H1 (cell line): Measurements from ENCODE around the gene CACNA1C. TPM values are rescaled to one million over a fixed set of nuclear protein-coding genes. Genes with fewer than 3 reads are reported as not detected.
A peak's percentile ranks its signal among the peaks of the same experiment; 100 is the strongest.

Experiments
- CTCF ChIA-PET: fragments of 300-600 bp; sonication (Branson Sonifier 250); formaldehyde crosslinking; loops from one replicate; lab custom pipeline; 2021; ENCODE audit not compliant: partially characterized antibody; lab: Charles Lee
- POLR2A ChIA-PET: fragments of 300-600 bp; sonication (Branson Sonifier 250); formaldehyde crosslinking; loops from one replicate; lab custom pipeline; 2021; ENCODE audit warnings: inconsistent platforms; ENCODE audit not compliant: partially characterized antibody; lab: Charles Lee
- DNase-seq, 2 experiments: peaks; one replicate each; pipeline versions ENCODE4 v3.0.0 to v3.0.0-alpha.2; 2010 to 2022; ENCODE audit warnings: low spot score in 2 of 2, low read depth in 1 of 2, mixed read lengths in 1 of 2
- FAIRE-seq: peaks from 2 replicates; lab custom pipeline; 2011; peaks lifted over from hg19 to GRCh38; lab: Jason Lieb, UNC
- H2AFZ ChIP-seq: 2 replicates; pipeline ENCODE4 v1.8.1; 2012; ENCODE audit warnings: low read length, inconsistent platforms
- H2AK5ac ChIP-seq: 2 replicates; pipeline ENCODE4 v1.6.1; 2013; ENCODE audit warnings: low read depth, low read length
- H2BK120ac ChIP-seq: replicated peaks from 2 replicates; pipeline ENCODE3; 2013; ENCODE audit warnings: low read depth, low read length, inconsistent platforms
- H2BK12ac ChIP-seq: 2 replicates; pipeline ENCODE4 v1.6.1; 2013; ENCODE audit warnings: low read depth, low read length
- H2BK15ac ChIP-seq: 2 replicates; pipeline ENCODE4 v1.6.1; 2013; ENCODE audit warnings: low read length
- H2BK20ac ChIP-seq: 2 replicates; pipeline ENCODE4 v1.6.1; 2013; ENCODE audit warnings: low read length
- H2BK5ac ChIP-seq: 2 replicates; pipeline ENCODE4 v1.6.1; 2013; ENCODE audit warnings: low read depth, low read length
- H3K14ac ChIP-seq: 2 replicates; pipeline ENCODE4 v1.6.1; 2013; ENCODE audit warnings: inconsistent platforms; ENCODE audit not compliant: insufficient read length
- H3K18ac ChIP-seq: 2 replicates; pipeline ENCODE4 v1.6.1; 2013; ENCODE audit warnings: low read length; ENCODE audit errors: extremely low read depth
- H3K23ac ChIP-seq: 2 replicates; pipeline ENCODE4 v1.6.1; 2013; ENCODE audit warnings: inconsistent platforms; ENCODE audit not compliant: insufficient read length
- H3K23me2 ChIP-seq: 2 replicates; pipeline ENCODE4 v1.6.1; 2013; ENCODE audit warnings: low read depth, low read length
- H3K27ac ChIP-seq: 2 replicates; pipeline ENCODE4 v1.6.1; 2011; ENCODE audit warnings: low read depth, low read length, inconsistent platforms
- H3K27me3 ChIP-seq, 4 experiments: replicated peaks in 1 of 4; 1 replicate in 1 of 4; 2 replicates in 3 of 4; pipeline versions ENCODE4 v1.6.1 to v1.8.1; 2011 to 2013; ENCODE audit warnings: low read length in 3 of 4, mild to moderate bottlenecking in 3 of 4, inconsistent platforms in 2 of 4, mixed read lengths in 2 of 4, moderate library complexity in 1 of 4; ENCODE audit not compliant: control insufficient read depth in 3 of 4, insufficient read depth in 3 of 4; ENCODE audit errors: extremely low read depth in 1 of 4
- H3K36me3 ChIP-seq, 4 experiments: 2 replicates each; pipeline versions ENCODE4 v1.6.1 to v1.8.1; 2011 to 2013; ENCODE audit warnings: mild to moderate bottlenecking in 4 of 4, low read length in 3 of 4, moderate library complexity in 2 of 4, control low read depth in 1 of 4, inconsistent platforms in 1 of 4; ENCODE audit not compliant: insufficient read depth in 4 of 4, control insufficient read depth in 2 of 4
- H3K4ac ChIP-seq: replicated peaks from 2 replicates; pipeline ENCODE3; 2013; ENCODE audit warnings: low read length, low read depth, mixed read lengths, inconsistent platforms; ENCODE audit not compliant: insufficient read length
- H3K4me1 ChIP-seq, 4 experiments: replicated peaks in 1 of 4; 1 replicate in 1 of 4; 2 replicates in 3 of 4; pipeline versions ENCODE4 v1.6.1 to v1.8.1; 2011 to 2013; ENCODE audit warnings: low read length in 3 of 4, inconsistent platforms in 2 of 4, mixed read lengths in 1 of 4; ENCODE audit not compliant: insufficient read depth in 4 of 4, control insufficient read depth in 3 of 4
- H3K4me2 ChIP-seq, 2 experiments: 2 replicates each; pipeline versions ENCODE4 v1.6.1 to v1.8.1; 2011 to 2013; ENCODE audit warnings: low read depth in 2 of 2, low read length in 2 of 2, control low read depth in 1 of 2, inconsistent platforms in 1 of 2, mild to moderate bottlenecking in 1 of 2; ENCODE audit not compliant: insufficient read depth in 1 of 2
- H3K4me3 ChIP-seq, 4 experiments: fragments of 200-600, 300-600 bp in 1 of 4; sonication (generic), shearing (Covaris generic), sonication (Bioruptor Twin) in 1 of 4; 2 replicates each; pipeline versions ENCODE4 v1.5.1 to v1.8.1; 2011 to 2016; ENCODE audit warnings: low read length in 4 of 4, low read depth in 3 of 4, control low read depth in 2 of 4, inconsistent platforms in 2 of 4, mild to moderate bottlenecking in 2 of 4, mixed read lengths in 1 of 4, moderate library complexity in 1 of 4; ENCODE audit not compliant: insufficient read depth in 2 of 4; ENCODE audit errors: extremely low read depth in 1 of 4
- H3K56ac ChIP-seq: replicated peaks from 2 replicates; pipeline ENCODE3; 2013; ENCODE audit warnings: low read depth, mild to moderate bottlenecking, mixed read lengths, low read length, inconsistent platforms; ENCODE audit not compliant: insufficient read length
- H3K79me1 ChIP-seq: 2 replicates; pipeline ENCODE4 v1.6.1; 2013; ENCODE audit warnings: low read depth, low read length, control low read depth
- H3K79me2 ChIP-seq, 2 experiments: 2 replicates each; pipeline versions ENCODE4 v1.6.1 to v1.8.1; 2012 to 2013; ENCODE audit warnings: low read length in 2 of 2, mild to moderate bottlenecking in 2 of 2, inconsistent platforms in 1 of 2; ENCODE audit not compliant: insufficient read depth in 2 of 2, control insufficient read depth in 1 of 2
- H3K9ac ChIP-seq, 4 experiments: replicated peaks in 1 of 4; 1 replicate in 1 of 4; 2 replicates in 3 of 4; pipeline versions ENCODE4 v1.6.1 to v1.8.1; 2011 to 2013; ENCODE audit warnings: low read depth in 3 of 4, low read length in 3 of 4, control low read depth in 2 of 4, mild to moderate bottlenecking in 2 of 4, moderate library complexity in 2 of 4, inconsistent platforms in 1 of 4; ENCODE audit errors: extremely low read depth in 1 of 4
- H3K9me3 ChIP-seq, 2 experiments: 2 replicates each; pipeline versions ENCODE4 v1.6.1 to v1.8.1; 2012 to 2013; ENCODE audit warnings: mild to moderate bottlenecking in 2 of 2, moderate library complexity in 2 of 2, control low read depth in 1 of 2, inconsistent platforms in 1 of 2, low read depth in 1 of 2, low read length in 1 of 2, mixed read lengths in 1 of 2; ENCODE audit not compliant: insufficient read depth in 2 of 2
- H4K20me1 ChIP-seq, 2 experiments: replicated peaks in 1 of 2; 2 replicates each; pipeline versions ENCODE3 to v1.8.1; 2011 to 2013; ENCODE audit warnings: inconsistent platforms in 2 of 2, low read length in 2 of 2, mild to moderate bottlenecking in 1 of 2; ENCODE audit not compliant: insufficient read depth in 2 of 2, control insufficient read depth in 1 of 2
- H4K5ac ChIP-seq: 2 replicates; pipeline ENCODE4 v1.6.1; 2013; ENCODE audit warnings: low read length, low read depth, mixed read lengths, inconsistent platforms; ENCODE audit not compliant: insufficient read length
- H4K8ac ChIP-seq: 2 replicates; pipeline ENCODE4 v1.8.0; 2013; ENCODE audit warnings: mild to moderate bottlenecking, moderate library complexity, low read length, inconsistent platforms; ENCODE audit not compliant: insufficient read depth; ENCODE audit errors: extremely low read depth
- H4K91ac ChIP-seq: replicated peaks from 2 replicates; pipeline ENCODE3; 2013; ENCODE audit warnings: low read length, mixed read lengths, inconsistent platforms; ENCODE audit not compliant: insufficient read length
- KDM1A ChIP-seq: fragments of 200-600, 300-600 bp; sonication (generic); IDR thresholded peaks from 2 replicates; pipeline ENCODE4 v1.7.1; 2016; ENCODE audit warnings: mild to moderate bottlenecking, low read length, borderline replicate concordance
- RXRA ChIP-seq: IDR thresholded peaks from 2 replicates; pipeline ENCODE4 v1.6.1; 2011; ENCODE audit warnings: low read depth, mild to moderate bottlenecking, low read length, moderate library complexity; ENCODE audit not compliant: insufficient read depth
- SRF ChIP-seq: IDR thresholded peaks from 2 replicates; pipeline ENCODE4 v1.6.1; 2011; ENCODE audit warnings: mild to moderate bottlenecking, low read depth, low read length, moderate library complexity
- TAF7 ChIP-seq: optimal IDR thresholded peaks from 2 replicates; pipeline ENCODE3; 2011; ENCODE audit warnings: low read depth, mild to moderate bottlenecking, inconsistent platforms, low read length, moderate library complexity, borderline replicate concordance
- WGBS, 2 experiments: shearing (Covaris generic) in 1 of 2; methylation state at CpG; one replicate each; pipeline versions ENCODE4 v1.1.6 to v1.1.7; 2013 to 2015; ENCODE audit warnings: low lambda C conversion rate in 2 of 2, mixed read lengths in 2 of 2, inconsistent platforms in 1 of 2, low coverage in 1 of 2, missing lambda C conversion rate in 1 of 2; ENCODE audit not compliant: insufficient replicate concordance in 2 of 2, insufficient coverage in 1 of 2, insufficient read length in 1 of 2; ENCODE audit errors: extremely low coverage in 1 of 2, missing lambda C conversion rate in 1 of 2; 5-methylcytosine and 5-hydroxymethylcytosine counted together
- polyA plus RNA-seq, 7 experiments: library from polyadenylated mRNA; depleted of rRNA in 3 of 7; stranded (reverse) in 5 of 7; unstranded in 2 of 7; fragments of >200 nt in 5 of 7; fragments of 200-250 nt in 2 of 7; gene quantifications; 1 replicate in 5 of 7; 2 replicates in 1 of 7; 4 replicates in 1 of 7; pipeline versions ENCODE4 v1.2.1 to v1.2.3, GENCODE V29; 2011 to 2013; ENCODE audit warnings: missing spikeins in 2 of 7, mixed read lengths in 2 of 7
- total RNA-seq: library from RNA; stranded (reverse); fragmentation: NEBNext Ultra II Directional; extraction: Animal tissue kit (Norgen Biotek cat#: 25700); gene quantifications from 2 replicates; pipeline ENCODE4 v1.2.1, GENCODE V29; 2021

CACNA1C gene
- total and polyA plus RNA-seq, 2 of the 8 experiments (the other 6 are each of a cell fraction or from before 2014, with no cell fraction given): 1.3 TPM

DNA sequence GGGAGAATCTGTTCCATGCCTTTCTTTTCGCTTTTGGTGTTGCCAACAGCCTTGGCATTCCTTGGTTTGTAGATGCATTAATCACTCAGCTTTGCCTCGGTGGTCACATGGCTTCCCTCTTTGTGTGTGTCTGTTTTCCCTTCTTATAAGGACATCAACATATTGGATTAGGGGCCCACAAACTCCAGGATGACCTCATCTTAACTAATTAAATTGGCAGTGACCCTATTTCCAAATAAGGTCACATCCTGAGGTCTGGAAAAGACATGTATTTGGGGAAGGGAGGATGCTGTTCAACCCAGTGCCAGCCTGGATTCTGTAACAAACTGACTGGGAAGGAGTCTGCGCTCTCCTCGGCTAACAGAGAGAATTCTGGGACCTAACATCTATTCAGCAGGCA is 376.2 kb downstream of the CACNA1C start:
- H3K36me3 ChIP-seq: no peaks in the 10 kb centered on the region
- H3K9me3 ChIP-seq: peaks cover 0 to 6% of the 10 kb centered on the region in 2 experiments; a peak in 1 of 4 replicates
- ChIA-PET POLR2A (interaction anchor here (0.6 to 1.9 kb wide), 2 partner anchors 11 to 236 kb away, joined by 3 to 4 read pairs; no protein-coding TSS in a partner anchor), CTCF (interaction anchor here (0.8 to 1.7 kb wide), 3 partner anchors 14 to 34 kb away, joined by 3 to 5 read pairs (median 4); no protein-coding TSS in a partner anchor)
- H3K27ac ChIP-seq: no peak overlapping the region
- no peak for FAIRE-seq
- no peak overlapping the region for H2BK15ac ChIP-seq
- TF ChIP-seq SRF (peak; percentile 49; the same call in 1 of the 2 replicates), TAF7 (no peak), KDM1A (no peak), RXRA (no peak)
- H3K9ac ChIP-seq: no peak overlapping the region
- no peak overlapping the region for H2AK5ac ChIP-seq
- no peak overlapping the region for H3K56ac ChIP-seq
- H4K5ac ChIP-seq: no peak overlapping the region
- no peak overlapping the region for H2AFZ ChIP-seq
- no peaks in the 10 kb centered on the region for H3K79me2 ChIP-seq
- no peak overlapping the region for H2BK120ac ChIP-seq
- no peak overlapping the region for H3K14ac ChIP-seq
- H3K4me3 ChIP-seq: no peak overlapping the region
- no peak overlapping the region for H2BK20ac ChIP-seq
- H3K18ac ChIP-seq: no peak overlapping the region
- H2BK12ac ChIP-seq: no peak overlapping the region
- H3K4me1 ChIP-seq: no peaks in the 10 kb centered on the region; a peak in 1 of 7 replicates
- no peaks in the 10 kb centered on the region for H3K23me2 ChIP-seq
- no peaks in the 10 kb centered on the region for H4K20me1 ChIP-seq
- no peak overlapping the region for H3K4me2 ChIP-seq
- no peak for DNase-seq
- H4K8ac ChIP-seq: no peak overlapping the region
- no peak overlapping the region for H3K23ac ChIP-seq
- H3K4ac ChIP-seq: no peak overlapping the region
- no peak overlapping the region for H4K91ac ChIP-seq
- H2BK5ac ChIP-seq: no peak overlapping the region
- no peaks in the 10 kb centered on the region for H3K27me3 ChIP-seq
- 88% methylated on average over 4 of the region's 4 CpGs; no CpG with 5 or more reads in 1 of the 2 experiments for WGBS, 2 experiments
- no peaks in the 10 kb centered on the region for H3K79me1 ChIP-seq
